ENCODE data around the gene DOCK1. TPM values are rescaled to one million over a fixed set of nuclear protein-coding genes. Genes with fewer than 3 reads are reported as not detected.

DOCK1 gene
- total and polyA plus RNA-seq, 2 donors: 33.3 to 132 TPM

DNA sequence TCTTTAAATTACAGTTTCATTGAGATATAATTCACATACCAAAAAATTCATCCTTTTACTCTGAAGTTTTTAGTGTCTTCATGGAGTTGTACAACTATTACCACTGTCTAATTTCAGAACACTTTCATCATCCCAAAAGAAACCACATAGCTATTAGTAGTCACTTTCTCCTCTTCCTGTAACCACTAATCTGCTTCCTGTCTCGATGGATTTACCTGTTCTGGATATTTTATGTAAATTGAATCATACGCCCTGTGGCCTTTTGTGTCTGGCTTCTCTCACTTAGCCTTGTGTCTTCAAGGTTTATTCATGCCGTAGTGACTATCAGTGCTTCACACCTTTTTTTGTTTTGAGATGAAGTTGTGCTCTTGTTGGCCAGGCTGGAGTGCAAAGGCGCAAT, 135.5 kb downstream of the DOCK1 start:
- Histone ChIP-seq H3K27ac (ENCODE audit: low read depth) (no peak overlapping the region), H3K4me1 (ENCODE audit: insufficient read depth) (no peaks in the 10 kb centered on the region), H3K36me3 (ENCODE audit: insufficient read depth) (no peaks in the 10 kb centered on the region), H3K4me3 (ENCODE audit: low read depth, low read length) (no peak overlapping the region)
- 93% methylated on average over 4 of the region's 4 CpGs for WGBS
- DNase-seq (ENCODE audit: extremely low spot score): no peak

DNA sequence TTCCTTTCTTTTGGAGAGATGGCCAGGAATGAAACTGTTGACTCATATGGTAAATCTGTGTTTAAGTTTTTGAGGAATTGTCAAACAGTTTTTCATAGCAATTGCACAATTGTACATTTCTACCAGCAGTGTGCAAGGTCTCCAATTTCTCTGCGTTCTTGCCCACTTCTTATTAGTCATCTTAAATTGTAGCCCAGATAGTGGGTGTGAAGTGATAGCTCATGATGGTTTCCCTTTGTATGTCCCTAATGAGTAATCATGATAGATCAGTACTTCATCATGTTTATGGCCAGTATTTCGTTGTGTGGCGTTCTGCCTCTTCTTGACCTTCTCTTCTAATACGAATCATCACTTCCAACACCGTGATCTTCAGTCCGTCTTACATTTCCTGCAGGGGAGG, 136.3 kb downstream of the DOCK1 start:
- no peaks in the 10 kb centered on the region for H3K36me3 ChIP-seq (ENCODE audit: insufficient read depth)
- WGBS: 64% methylated on average over 6 of the region's 6 CpGs

DNA sequence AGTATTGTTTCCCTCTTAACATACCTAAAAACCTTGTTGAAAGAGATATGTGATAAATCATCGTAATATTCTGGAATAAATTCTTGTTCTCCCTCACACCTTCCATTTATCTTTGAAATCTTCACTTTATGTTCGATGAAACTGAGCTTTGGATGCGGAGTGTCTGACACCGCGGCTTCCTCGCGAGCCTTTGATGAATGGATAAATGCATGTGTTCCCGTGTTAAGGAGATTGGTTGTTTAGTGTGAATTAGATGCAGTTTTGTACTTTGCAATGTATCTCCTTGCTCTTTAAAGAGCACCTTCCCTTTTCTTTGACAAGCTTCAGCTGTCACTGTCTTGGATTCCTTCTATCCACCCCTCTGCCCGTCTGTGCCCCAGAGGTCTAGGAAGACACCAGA, 138.1 kb downstream of the DOCK1 start:
- Histone ChIP-seq H3K4me3 (ENCODE audit: low read depth, low read length) (no peak overlapping the region), H3K4me1 (ENCODE audit: insufficient read depth) (no peaks in the 10 kb centered on the region), H3K36me3 (ENCODE audit: insufficient read depth) (no peaks in the 10 kb centered on the region), H3K27ac (ENCODE audit: low read depth) (no peak overlapping the region)
- DNase-seq (ENCODE audit: extremely low spot score): no peak
- 89% methylated on average over 9 of the region's 9 CpGs for WGBS

More for the DNA sequence above, 136.3 kb downstream of the DOCK1 start:
- no peak for DNase-seq (ENCODE audit: extremely low spot score)
- Histone ChIP-seq H3K4me1 (ENCODE audit: insufficient read depth) (no peaks in the 10 kb centered on the region), H3K4me3 (ENCODE audit: low read depth, low read length) (no peak overlapping the region), H3K27ac (ENCODE audit: low read depth) (no peak overlapping the region)

DNA sequence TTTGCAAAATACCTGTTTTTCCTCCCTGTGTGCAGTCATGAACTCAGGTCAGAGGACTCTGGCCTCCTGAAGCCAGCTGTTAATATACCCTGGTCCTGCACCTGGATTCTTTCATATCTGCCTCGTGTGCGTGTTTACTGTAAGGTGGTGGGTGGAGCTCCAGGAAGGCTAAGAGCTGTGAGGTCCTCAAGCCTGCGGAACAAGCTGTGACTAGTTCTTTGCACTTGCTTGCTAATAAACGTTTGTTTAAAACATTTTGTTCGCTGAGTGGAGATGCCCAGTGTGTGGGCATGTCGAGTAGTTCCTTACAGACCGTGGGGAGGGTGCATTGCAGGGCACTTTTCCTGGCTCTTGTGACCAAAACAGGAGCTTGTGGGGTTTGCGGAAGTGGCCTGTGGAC, 139.0 kb downstream of the DOCK1 start:
- DNase-seq (ENCODE audit: extremely low spot score): peak; percentile 36
- 70% methylated on average over 8 of the region's 8 CpGs for WGBS
- no peaks in the 10 kb centered on the region for H3K36me3 ChIP-seq (ENCODE audit: insufficient read depth)
- no peaks in the 10 kb centered on the region for H3K4me1 ChIP-seq (ENCODE audit: insufficient read depth)
- H3K4me3 ChIP-seq (ENCODE audit: low read depth, low read length): no peak overlapping the region
- no peak overlapping the region for H3K27ac ChIP-seq (ENCODE audit: low read depth)

DNA sequence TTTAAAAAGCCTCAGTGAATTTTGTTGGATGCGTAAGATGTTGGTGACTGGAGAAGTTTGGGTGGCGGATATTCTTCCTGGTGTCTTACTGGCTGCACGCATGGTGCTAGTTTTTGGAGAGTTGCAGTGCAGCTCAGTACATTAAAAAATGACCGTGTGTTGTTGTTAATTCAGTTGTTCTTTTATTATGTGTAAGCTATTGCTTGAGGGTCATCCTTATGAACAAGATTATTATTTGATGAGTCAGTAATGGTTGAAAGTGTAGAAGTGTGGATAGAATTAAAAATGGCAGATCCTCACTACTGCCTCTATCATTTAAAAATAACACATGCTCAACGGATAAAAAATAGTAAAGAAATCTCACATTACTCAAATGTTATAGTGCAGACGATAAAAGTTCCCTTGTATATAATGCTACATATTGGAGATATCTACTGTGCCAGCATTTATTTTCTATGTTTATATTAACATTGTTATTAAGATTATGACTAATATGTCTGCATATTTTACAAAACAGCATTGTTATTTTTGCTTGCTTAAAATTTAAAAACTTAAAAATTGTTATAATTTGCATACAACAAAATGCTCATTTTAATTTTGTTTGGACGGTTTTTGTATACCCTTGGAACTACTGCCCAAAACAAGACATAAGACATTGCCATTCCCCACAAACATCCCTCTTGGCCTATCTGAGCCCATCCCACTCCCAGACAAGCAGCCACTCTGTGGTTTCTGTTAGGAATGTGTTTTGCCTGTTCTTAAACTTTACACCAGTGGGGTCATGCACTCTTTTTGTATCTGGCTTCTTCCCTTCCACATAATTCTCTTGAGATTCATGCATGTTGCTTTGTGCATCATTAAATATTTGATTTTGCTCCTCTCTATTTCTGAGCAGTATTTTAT, 142.0 kb downstream of the DOCK1 start:
- H3K4me1 ChIP-seq (ENCODE audit: insufficient read depth): no peaks in the 10 kb centered on the region
- H3K4me3 ChIP-seq (ENCODE audit: low read depth, low read length): no peak overlapping the region
- peaks cover 1% of the 10 kb centered on the region for H3K36me3 ChIP-seq (ENCODE audit: insufficient read depth)
- DNase-seq (ENCODE audit: extremely low spot score): no peak
- no peak overlapping the region for H3K27ac ChIP-seq (ENCODE audit: low read depth)
- WGBS: 85% methylated on average over 7 of the region's 7 CpGs

DNA sequence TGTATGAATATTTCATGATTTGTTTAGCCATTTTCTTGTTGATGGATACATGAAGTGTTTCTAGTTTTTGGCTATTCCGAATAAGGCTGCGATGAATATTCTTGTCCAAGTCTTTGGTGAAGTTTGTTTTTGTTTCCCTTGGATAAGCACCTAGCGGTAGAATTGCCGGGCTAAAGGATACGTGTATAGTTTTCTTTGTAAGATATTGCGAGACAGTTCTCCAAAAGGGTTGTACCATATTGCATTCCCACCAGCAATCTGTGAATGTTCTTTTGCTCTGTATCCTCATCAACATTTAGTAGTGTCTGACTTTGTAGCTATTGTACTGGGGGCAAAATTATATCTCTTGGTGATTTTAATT, 142.6 kb downstream of the DOCK1 start:
- peaks cover 1% of the 10 kb centered on the region for H3K36me3 ChIP-seq (ENCODE audit: insufficient read depth)
- 88% methylated on average over 6 of the region's 6 CpGs for WGBS
- H3K27ac ChIP-seq (ENCODE audit: low read depth): no peak overlapping the region
- no peaks in the 10 kb centered on the region for H3K4me1 ChIP-seq (ENCODE audit: insufficient read depth)
- no peak overlapping the region for H3K4me3 ChIP-seq (ENCODE audit: low read depth, low read length)
- no peak for DNase-seq (ENCODE audit: extremely low spot score)

DNA sequence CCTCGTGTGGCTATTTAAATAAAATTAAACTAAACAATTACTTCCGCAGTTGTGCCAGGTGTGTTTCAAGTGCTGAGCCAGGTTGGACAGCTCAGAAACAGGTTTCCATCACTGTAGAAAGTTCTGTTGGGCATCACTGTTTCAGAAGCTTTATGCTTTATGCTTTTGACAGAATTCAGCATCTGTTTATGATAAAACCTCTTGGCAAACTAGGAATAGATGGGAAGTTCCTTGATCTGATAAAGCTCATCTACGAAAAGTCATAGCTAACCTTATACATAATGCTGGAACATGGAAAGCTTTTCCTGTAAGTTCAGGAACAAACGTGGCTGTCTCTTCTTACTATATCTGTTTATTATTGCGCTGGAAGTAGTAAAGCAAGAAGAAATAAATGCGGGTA, 143.4 kb downstream of the DOCK1 start:
- Histone ChIP-seq H3K36me3 (ENCODE audit: insufficient read depth) (peaks cover 1% of the 10 kb centered on the region), H3K27ac (ENCODE audit: low read depth) (no peak overlapping the region), H3K4me1 (ENCODE audit: insufficient read depth) (no peaks in the 10 kb centered on the region), H3K4me3 (ENCODE audit: low read depth, low read length) (no peak overlapping the region)
- no peak for DNase-seq (ENCODE audit: extremely low spot score)
- 74% methylated on average over 6 of the region's 6 CpGs for WGBS

DNA sequence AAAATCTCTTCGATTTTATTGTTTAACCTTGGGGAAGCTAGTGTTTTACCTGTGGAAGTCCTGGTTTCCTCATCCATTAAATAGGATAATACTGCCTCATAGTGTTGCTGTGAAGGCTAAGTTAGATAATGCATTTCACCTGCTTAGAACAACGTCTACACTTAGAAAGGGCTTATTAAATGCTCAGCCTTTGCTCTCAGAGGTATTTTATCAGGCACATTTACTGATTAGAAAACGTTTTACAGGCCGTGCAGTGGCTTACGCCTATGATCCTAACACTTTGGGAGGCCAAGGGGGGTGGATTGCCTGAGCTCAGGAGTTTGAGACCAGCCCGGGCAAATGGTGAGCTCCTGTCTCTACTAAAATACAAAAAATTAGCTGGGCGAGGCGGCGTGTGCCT, 146.8 kb downstream of the DOCK1 start:
- 87% methylated on average over 9 of the region's 9 CpGs for WGBS
- no peaks in the 10 kb centered on the region for H3K4me1 ChIP-seq (ENCODE audit: insufficient read depth)
- DNase-seq (ENCODE audit: extremely low spot score): no peak
- H3K27ac ChIP-seq (ENCODE audit: low read depth): no peak overlapping the region
- H3K4me3 ChIP-seq (ENCODE audit: low read depth, low read length): no peak overlapping the region
- H3K36me3 ChIP-seq (ENCODE audit: insufficient read depth): peaks cover 1% of the 10 kb centered on the region

DNA sequence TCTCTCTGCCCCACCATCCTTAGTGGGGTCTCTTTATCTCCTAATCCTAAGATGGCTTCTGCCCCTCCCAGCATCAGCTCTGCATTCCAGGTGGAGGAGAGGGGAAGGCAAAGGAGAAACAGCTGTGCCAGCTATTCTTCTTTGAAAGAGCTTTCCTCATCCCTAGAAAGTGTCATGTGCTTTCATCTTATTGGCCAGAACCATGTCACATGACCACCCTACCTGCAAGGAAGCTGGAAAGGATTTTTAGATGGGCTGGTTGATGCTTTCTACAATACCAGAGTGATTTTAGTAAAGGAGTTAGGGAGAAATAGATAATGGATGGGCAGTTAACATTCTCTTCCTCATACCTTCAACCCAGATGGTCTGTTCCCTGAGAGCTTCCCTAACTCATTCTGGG, 150.0 kb downstream of the DOCK1 start:
- Histone ChIP-seq H3K4me1 (ENCODE audit: insufficient read depth) (no peaks in the 10 kb centered on the region), H3K36me3 (ENCODE audit: insufficient read depth) (peaks cover 4% of the 10 kb centered on the region), H3K27ac (ENCODE audit: low read depth) (no peak overlapping the region), H3K4me3 (ENCODE audit: low read depth, low read length) (no peak overlapping the region)
- DNase-seq (ENCODE audit: extremely low spot score): no peak

DNA sequence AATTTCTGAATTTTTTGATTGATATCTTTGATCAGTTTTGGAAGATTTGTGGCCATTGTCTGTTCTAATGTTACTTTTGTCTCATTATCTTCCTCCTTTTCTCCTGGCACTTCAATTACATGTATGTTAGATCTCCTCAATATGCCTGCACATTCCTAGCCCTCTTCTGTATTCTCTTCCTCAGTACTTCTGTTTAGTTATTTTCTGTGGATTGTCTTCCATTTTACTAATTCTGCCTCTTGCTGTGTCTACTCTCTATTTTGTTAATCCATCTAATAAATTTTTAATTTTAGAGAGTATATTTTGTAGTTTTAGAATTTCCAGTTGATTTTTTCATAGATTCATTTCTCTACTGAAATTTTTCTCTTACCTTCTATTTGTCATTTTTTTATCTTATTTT, 154.1 kb downstream of the DOCK1 start:
- peaks cover 5% of the 10 kb centered on the region for H3K36me3 ChIP-seq (ENCODE audit: insufficient read depth)
- no peak for DNase-seq (ENCODE audit: extremely low spot score)
- no peak overlapping the region for H3K4me3 ChIP-seq (ENCODE audit: low read depth, low read length)
- H3K4me1 ChIP-seq (ENCODE audit: insufficient read depth): no peaks in the 10 kb centered on the region
- no peak overlapping the region for H3K27ac ChIP-seq (ENCODE audit: low read depth)

DNA sequence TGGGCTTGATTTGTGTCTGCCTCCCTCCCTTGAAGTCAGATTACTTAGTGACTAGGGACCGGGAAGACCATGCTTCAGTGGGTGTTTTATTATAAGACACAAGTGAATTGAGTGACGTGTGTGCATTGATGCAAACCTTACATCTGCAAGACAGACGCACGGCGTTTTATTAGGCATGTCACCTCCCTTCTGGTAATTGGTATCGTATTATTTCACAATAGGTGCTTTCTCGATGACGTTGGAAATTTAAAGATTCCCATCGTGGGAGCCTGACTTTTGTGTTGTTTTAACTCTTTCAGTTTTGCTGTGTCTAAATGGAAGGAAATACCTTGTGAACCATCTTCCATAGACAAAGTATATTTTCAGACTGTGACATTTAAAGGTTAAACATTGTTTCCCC, 158.5 kb downstream of the DOCK1 start:
- H3K4me3 ChIP-seq (ENCODE audit: low read depth, low read length): no peak overlapping the region
- 94% methylated on average over 9 of the region's 9 CpGs for WGBS
- DNase-seq (ENCODE audit: extremely low spot score): no peak

DNA sequence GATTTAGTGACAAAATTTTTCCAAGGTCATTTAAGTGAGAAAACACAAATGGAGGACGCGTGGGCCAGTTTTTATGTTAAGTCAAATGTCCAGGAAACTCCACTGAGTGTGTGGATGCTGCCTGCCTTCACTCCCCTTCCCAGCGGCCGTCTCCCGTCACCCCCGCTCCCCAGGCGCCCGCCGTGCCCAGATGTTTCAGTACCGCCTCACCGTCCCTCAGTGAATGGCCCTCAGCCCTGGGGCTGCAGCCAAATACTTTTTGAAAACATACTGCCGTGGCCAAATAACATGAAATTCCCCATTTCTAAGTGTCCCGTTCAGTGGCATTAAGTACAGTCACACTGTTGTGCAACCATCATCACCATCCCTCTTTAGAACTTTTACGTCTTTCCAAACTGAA, 159.2 kb downstream of the DOCK1 start:
- no peak overlapping the region for H3K27ac ChIP-seq (ENCODE audit: low read depth)
- H3K4me3 ChIP-seq (ENCODE audit: low read depth, low read length): no peak overlapping the region
- H3K36me3 ChIP-seq (ENCODE audit: insufficient read depth): peaks cover 2% of the 10 kb centered on the region
- WGBS: 91% methylated on average over 14 of the region's 14 CpGs
- DNase-seq (ENCODE audit: extremely low spot score): no peak
- no peaks in the 10 kb centered on the region for H3K4me1 ChIP-seq (ENCODE audit: insufficient read depth)

More for the DNA sequence above, 158.5 kb downstream of the DOCK1 start:
- Histone ChIP-seq H3K4me1 (ENCODE audit: insufficient read depth) (no peaks in the 10 kb centered on the region), H3K27ac (ENCODE audit: low read depth) (no peak overlapping the region), H3K36me3 (ENCODE audit: insufficient read depth) (peaks cover 2% of the 10 kb centered on the region)

DNA sequence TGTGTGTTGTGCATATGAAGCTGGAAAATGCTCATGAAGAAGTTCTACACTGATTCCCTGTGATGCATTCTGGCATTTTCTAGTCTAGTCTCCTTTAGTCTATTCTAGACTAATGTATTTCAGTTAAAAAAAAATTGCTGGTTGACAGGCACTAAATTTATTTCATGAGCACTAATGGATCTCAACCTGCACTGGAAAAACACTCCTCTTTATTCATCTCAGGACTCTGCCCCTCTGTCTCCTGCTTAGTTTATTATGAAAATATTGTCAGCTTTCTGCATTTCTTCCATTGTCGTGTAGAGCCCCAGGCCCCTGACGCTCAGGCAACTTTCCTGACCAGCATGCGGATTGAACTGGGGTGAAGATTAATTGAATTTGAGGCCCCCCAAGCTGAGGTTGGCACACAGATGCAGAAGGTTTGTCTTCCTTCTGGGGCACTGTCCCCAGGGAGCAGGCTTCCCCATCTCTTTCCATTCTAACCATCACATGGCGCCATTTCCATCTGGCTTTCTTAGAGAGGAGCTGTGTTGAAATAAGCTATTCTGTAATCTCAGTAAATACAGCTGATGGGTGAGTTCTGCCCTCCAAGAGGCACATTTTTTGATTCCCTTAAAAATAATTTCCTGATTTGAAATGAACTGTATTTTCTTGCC, 162.4 kb downstream of the DOCK1 start:
- over 99% methylated on average over 4 of the region's 4 CpGs for WGBS
- no peak overlapping the region for H3K27ac ChIP-seq (ENCODE audit: low read depth)

DNA sequence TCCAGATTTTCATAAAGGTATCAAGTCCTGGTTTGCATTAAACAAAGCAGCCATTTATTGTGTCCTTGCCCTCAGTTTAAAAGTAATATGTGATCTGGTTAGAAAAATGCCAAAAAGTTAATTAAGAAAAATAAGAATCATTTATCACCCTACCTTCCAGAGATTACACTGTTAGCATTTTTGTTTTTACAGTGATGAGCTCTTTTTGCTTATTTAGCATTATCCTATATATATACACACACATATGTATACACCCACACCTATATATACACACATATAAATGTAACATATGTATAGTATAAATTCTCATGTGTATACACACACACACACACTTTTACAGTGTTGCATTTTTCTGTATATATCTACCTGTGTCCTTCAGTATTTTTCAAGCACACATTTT, 163.3 kb downstream of the DOCK1 start:
- no peak for DNase-seq (ENCODE audit: extremely low spot score)
- no peak overlapping the region for H3K4me3 ChIP-seq (ENCODE audit: low read depth, low read length)
- H3K27ac ChIP-seq (ENCODE audit: low read depth): no peak overlapping the region
- H3K4me1 ChIP-seq (ENCODE audit: insufficient read depth): no peaks in the 10 kb centered on the region
- H3K36me3 ChIP-seq (ENCODE audit: insufficient read depth): no peaks in the 10 kb centered on the region

More for the DNA sequence above, 162.4 kb downstream of the DOCK1 start:
- no peaks in the 10 kb centered on the region for H3K4me1 ChIP-seq (ENCODE audit: insufficient read depth)
- no peak overlapping the region for H3K4me3 ChIP-seq (ENCODE audit: low read depth, low read length)
- no peaks in the 10 kb centered on the region for H3K36me3 ChIP-seq (ENCODE audit: insufficient read depth)
- DNase-seq (ENCODE audit: extremely low spot score): no peak
